GM19372 (cell line): ENCODE measurements around the gene ADAMTSL5.

ENCODE experiments used
- ATAC-seq: cut with Tn5 transposase; IDR thresholded peaks from one replicate; pipeline ENCODE4 v1.9.1; 2021; ENCODE audit warnings: mild to moderate bottlenecking, low read depth, moderate library complexity; ENCODE audit not compliant: unreplicated experiment

Gene ADAMTSL5

DNA sequence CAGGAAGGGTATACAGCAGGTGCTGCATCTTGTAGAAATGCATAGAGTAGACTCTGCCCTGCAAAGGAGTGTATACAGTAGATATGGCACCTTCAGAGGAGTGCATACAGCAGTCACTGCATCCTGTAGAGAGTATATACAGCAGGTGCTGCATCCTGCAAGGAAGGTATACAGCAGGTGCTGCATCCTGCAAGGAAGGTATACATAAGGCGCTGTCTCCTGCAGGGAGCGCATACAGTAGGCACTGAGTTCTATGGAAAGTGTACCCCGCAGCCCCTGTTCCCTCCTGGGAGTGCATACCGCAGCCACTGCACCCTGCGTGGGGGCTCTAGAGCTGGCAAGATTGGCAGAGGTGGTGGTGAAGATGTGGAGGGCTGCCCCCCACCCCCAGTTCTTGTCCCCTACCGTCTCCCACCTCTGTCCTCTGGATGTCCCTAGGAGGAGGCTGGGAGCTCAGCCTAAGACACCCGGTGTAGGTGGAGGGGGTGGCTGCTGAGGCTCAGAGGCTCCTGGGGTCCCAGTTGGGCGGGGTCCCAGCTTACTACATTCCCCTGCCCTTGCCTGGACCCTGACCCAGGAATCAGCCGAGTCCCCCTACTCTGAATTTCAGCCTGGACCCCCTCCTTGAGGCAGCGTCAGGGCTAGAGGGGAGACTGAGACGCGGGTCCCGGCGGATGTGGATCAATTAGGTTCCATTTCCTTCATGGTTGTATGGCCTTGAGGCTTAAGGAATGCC lies 2.3 kb upstream of the ADAMTSL5 start:
- no peak for ATAC-seq

- no peak for ATAC-seq
Measured at GRCh38 chr19:1514295-1514661, 1.5 kb upstream of the ADAMTSL5 start.

DNA sequence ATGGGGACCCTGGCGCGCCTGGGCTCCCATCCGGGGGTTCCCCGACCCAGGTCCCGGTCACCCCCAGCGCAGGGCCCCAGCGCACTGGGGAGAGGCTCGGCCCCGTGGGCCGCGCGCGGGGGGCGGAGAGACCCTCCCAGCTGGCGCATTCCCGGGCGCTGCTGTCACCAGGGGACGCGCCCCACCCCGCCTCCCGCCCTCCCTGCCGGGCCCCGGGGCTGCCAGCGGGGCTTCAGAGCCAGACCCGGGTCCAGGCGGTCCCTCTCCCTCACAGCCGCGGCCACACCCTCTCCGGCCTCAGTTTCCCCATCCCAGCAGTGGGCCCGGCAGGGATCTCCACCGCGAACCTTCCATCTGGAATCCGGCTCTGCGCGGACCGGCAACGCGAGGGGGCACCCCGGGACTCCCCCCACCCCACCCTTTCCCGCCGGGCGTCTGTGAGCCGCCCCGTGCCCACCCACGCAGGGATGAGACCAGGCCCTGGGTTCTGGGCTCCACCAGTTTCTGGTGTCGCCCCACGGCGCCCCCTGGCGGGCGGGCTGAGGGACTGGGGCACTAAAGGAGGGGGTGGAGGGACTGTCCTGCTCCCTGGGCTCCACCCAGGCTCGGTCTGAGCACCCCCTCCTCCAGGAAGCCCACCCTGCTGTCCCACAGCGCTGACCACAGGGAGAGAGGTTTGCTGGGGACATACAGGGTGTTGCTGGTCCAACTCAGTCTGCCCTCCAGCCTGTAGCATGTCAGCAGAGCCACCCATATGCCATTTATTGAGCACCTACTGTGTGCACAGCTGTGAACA lies 878 bp upstream of the ADAMTSL5 start:
- ATAC-seq = no peak

GRCh38 chr19:1511318-1512317 lies 1.2 kb downstream of the ADAMTSL5 start:
- ATAC-seq = no peak

GRCh38 chr19:1510807-1511206 lies 2.0 kb downstream of the ADAMTSL5 start:
- ATAC-seq = no peak

DNA sequence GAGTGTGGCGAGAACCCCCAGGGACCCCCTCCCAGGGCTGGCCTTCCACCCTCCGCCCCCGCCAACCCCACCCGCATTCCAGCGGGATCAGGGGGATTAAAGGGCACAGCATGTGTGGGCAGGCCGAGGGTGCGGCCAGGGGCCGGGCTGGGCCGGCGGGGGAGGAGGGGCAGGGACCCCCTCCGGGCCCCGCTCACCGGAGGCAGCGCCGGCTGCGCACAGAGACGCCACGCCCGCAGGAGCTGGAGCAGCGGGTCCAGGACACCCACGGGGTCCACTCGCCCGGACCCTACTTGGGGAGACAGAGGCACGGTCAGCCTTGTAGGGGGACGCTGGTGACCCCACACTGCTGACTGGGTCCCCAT lies 2.4 kb downstream of the ADAMTSL5 start:
- ATAC-seq = no peak

GRCh38 chr19:1509602-1510441 lies 3.0 kb downstream of the ADAMTSL5 start:
- no peak for ATAC-seq

GRCh38 chr19:1508507-1508856 lies 4.3 kb downstream of the ADAMTSL5 start:
- ATAC-seq = no peak

DNA sequence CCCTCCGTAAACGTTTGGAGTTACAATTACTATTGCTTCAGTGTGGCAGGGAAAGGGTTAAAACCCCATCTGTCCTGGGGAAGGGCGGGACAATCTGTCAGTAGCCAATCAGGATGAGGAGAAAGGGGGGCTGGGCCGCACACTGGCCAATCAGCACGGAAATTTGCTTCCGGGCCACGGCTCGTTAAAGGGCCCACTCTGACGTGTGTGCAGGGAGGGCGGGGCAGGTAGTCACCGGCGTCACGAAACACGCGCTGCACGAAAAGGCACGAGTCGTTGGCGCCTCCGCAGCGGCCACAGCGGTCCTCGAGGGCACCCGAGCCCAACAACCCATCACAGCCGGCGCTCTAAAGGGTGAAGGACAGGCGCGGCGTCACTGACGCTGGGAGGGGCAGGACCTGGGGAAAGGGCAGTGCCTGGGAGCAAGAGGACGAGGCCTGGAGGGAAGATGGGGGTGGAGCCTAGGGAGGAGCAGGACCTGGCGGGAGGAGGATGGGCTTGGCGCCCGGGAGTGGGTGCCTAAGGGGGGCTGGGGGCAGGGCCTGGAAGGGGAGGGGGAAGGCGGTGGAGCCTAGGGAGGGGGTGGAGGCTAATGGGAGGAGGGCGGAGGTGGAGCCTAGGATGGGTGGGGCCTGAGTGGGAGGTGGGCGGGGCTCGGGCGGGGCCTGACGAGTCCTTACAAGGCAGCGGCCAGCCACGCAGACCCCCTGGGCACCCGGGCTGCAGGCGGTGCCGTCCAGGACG lies 4.9 kb downstream of the ADAMTSL5 start:
- ATAC-seq = no peak

GRCh38 chr19:1507192-1507660 lies 5.6 kb downstream of the ADAMTSL5 start:
- ATAC-seq = no peak

DNA sequence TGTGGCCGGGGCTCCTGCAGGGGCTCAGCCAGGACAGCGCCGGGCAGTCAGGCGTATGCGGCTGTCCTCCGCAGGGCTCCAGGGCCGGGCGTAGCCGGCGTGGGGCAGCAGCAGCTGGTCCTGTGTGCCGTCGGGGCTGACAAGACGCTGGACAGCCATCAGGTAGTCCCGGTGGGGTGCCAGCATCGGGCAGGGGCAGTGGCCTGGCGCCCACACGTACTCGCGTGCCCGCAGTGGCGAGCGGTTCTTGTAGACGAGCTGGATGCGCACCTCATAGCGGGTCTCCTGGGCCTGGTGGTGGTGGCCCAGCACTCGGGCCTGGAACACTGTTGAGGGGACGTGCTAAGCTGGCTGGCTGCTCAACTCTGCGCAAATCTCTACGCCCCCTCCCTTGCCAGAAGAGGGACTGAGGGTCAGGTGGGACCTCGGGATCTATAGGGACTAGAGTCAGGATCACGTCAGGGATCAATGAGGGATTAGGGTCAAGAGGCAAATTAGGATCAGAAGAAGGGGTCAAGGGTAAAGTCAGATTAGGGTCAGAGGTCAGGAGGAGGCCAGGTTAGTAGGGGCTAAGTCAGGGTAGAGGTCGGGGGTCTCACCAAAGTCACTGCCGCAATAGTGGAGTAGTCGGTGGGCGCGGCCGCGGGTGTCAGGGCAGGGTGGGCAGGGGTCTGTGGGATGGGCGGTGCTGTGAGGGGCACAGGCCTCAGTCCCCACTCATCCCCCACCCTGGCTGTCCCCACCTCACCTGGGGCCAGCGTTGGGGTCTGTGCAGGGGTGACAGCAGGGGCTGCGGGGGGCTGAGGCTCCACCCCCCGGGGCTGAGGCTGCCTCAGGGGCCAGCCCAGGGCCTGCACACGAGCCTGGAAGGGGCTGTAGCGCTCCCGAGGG lies 6.6 kb downstream of the ADAMTSL5 start:
- ATAC-seq = no peak

DNA sequence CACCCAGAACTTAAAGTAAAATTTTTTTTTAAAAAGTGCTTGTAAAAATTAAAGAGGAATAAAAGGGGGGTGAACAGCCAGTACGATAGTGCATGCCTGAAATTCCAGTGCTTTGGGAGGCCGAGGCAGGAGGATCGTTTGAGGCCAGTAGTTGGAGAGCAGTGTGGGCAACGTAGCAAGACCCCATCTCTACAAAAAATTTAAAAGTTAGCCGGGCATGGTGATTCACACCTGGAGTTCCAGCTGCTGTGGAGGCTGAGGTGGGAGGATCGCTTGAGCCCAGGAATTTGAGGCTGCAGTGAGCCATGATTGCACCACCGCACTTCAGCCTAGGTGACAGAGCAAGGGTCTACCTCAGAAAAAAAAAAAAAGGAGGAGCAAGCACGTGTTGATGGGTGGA lies 7.8 kb downstream of the ADAMTSL5 start:
- ATAC-seq = no peak

- ATAC-seq = no peak
Measured at GRCh38 chr19:1503925-1504773, 8.7 kb downstream of the ADAMTSL5 start.

- ATAC-seq = no peak
Measured at GRCh38 chr19:1503089-1503924, 9.5 kb downstream of the ADAMTSL5 start.

GRCh38 chr19:1502433-1503088 lies 10.3 kb downstream of the ADAMTSL5 start:
- no peak for ATAC-seq

DNA sequence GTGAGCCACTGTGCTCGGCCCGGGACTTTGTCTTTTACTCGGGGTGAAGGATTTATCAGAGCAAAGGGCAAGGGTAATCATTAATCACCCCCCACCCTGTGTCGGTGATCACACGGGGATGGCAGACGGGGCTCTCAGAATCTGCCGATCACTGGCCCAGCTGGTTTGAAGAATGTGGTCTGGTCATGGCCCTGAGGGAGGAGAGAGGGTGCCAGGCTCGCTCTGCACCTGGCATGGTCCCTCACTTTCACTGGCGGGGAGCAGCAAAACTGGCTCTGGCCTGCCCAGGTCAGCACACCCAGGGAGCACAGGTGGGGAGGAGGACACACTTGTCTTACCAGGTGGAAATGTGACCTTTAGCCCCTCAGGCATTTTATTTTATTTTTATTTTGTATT lies 11.6 kb downstream of the ADAMTSL5 start:
- ATAC-seq = no peak
